GM15510 (cell line): Measurements from ENCODE around the gene ECE2.

Source experiments
- POLR2A ChIP-seq: IDR thresholded peaks from 3 replicates; pipeline ENCODE4 v1.6.1; 2011; ENCODE audit warnings: borderline replicate concordance; ENCODE audit not compliant: insufficient read length; ENCODE audit errors: extremely low read depth

ECE2 gene

GRCh38 chr3:184314363-184314699 lies 38.5 kb downstream of the ECE2 start, which contains the start of gene EIF4G1:
EIF4G1 (plus strand) TSS chr3:184314606; CDS start chr3:184315797, 1,191 bp downstream.
- TF ChIP-seq POLR2A: peak; percentile 80

GRCh38 chr3:184314700-184315542 lies 39.1 kb downstream of the ECE2 start:
- TF ChIP-seq POLR2A: no peak

GRCh38 chr3:184315543-184315867 lies 39.7 kb downstream of the ECE2 start:
- no peak for TF ChIP-seq POLR2A

- TF ChIP-seq POLR2A: no peak
Measured at GRCh38 chr3:184315871-184316661, 40.2 kb downstream of the ECE2 start.

GRCh38 chr3:184316792-184317191 lies 41.0 kb downstream of the ECE2 start:
- no peak for TF ChIP-seq POLR2A

GRCh38 chr3:184317201-184317600 lies 41.4 kb downstream of the ECE2 start:
- no peak for TF ChIP-seq POLR2A

GRCh38 chr3:184320104-184320445 lies 44.3 kb downstream of the ECE2 start:
- no peak for TF ChIP-seq POLR2A

GRCh38 chr3:184321666-184322065 lies 45.8 kb downstream of the ECE2 start:
- no peak for TF ChIP-seq POLR2A

GRCh38 chr3:184322731-184323487 lies 47.1 kb downstream of the ECE2 start:
- TF ChIP-seq POLR2A: no peak

- no peak for TF ChIP-seq POLR2A
Measured at GRCh38 chr3:184323696-184324095, 47.9 kb downstream of the ECE2 start.

GRCh38 chr3:184325269-184325668 lies 49.4 kb downstream of the ECE2 start:
- no peak for TF ChIP-seq POLR2A

GRCh38 chr3:184325715-184326369 lies 50.0 kb downstream of the ECE2 start:
- no peak for TF ChIP-seq POLR2A

- TF ChIP-seq POLR2A: no peak
Measured at GRCh38 chr3:184327171-184327570, 51.3 kb downstream of the ECE2 start.

- TF ChIP-seq POLR2A: no peak
Measured at GRCh38 chr3:184328516-184328915, 52.7 kb downstream of the ECE2 start.
